Omental fat pad (tissue), 4 donors: ENCODE measurements around the gene SYNGR3. TPM values are rescaled to one million over a fixed set of nuclear protein-coding genes. Genes with fewer than 3 reads are reported as not detected.
A peak's percentile ranks its signal among the peaks of the same experiment; 100 is the strongest.

Experiments
- ATAC-seq: fragments of 150-250 bp; one replicate; pipeline ENCODE4 v1.9.1; 2016; ENCODE audit warnings: mild to moderate bottlenecking, moderate library complexity; ENCODE audit not compliant: low FRiP score
- DNase-seq: peaks from one replicate; pipeline ENCODE4 v3.0.0-alpha.2; 2019; ENCODE audit warnings: low spot score
- CTCF ChIP-seq, 3 donors: fragments of 450-650 bp; IDR thresholded peaks; one replicate each; pipeline ENCODE4 v1.5.1; 2016 to 2017; ENCODE audit warnings: antibody characterized with exemption in 3 of 3, mild to moderate bottlenecking in 3 of 3, moderate library complexity in 2 of 3
- total RNA-seq, 4 donors: library from RNA; depleted of rRNA; stranded (reverse); fragments of >200 nt; gene quantifications; one replicate each; pipeline ENCODE4 v1.1.0, GENCODE V29; 2016

SYNGR3 gene
- total RNA-seq, 4 donors from 2014 or later, result 0.28 to 1.6 TPM; not detected in 2

GRCh38 chr16:1980030-1980769, 9.6 kb upstream of the SYNGR3 start:
- ATAC-seq, result no peak
- no peak for TF ChIP-seq CTCF (IDR thresholded peaks at IDR 0.05)
- DNase-seq, result no peak

- no peak for ATAC-seq
- no peak for DNase-seq
- no peak for TF ChIP-seq CTCF (IDR thresholded peaks at IDR 0.05)
These were observed 9.0 kb upstream of the SYNGR3 start for GRCh38 chr16:1980770-1981087.

- DNase-seq (no peak), ATAC-seq (no peak)
- no peak for TF ChIP-seq CTCF (IDR thresholded peaks at IDR 0.05)
These were observed 8.4 kb upstream of the SYNGR3 start, which contains the start of gene NOXO1 for GRCh38 chr16:1981398-1981836. Gene NOXO1 (minus strand): TSS chr16:1981469. CDS start chr16:1981179, 290 bp downstream.

- ATAC-seq, result no peak
- no peak for DNase-seq
- TF ChIP-seq CTCF (IDR thresholded peaks at IDR 0.05), result no peak
These were observed 7.7 kb upstream of the SYNGR3 start for GRCh38 chr16:1982013-1982433.

GRCh38 chr16:1982991-1983543, 6.7 kb upstream of the SYNGR3 start:
- TF ChIP-seq CTCF (IDR thresholded peaks at IDR 0.05), result no peak

GRCh38 chr16:1983544-1984346, 6.0 kb upstream of the SYNGR3 start, which contains the start of gene GFER:
Gene GFER (plus strand): TSS chr16:1984193. CDS start chr16:1984219, 26 bp downstream.
- no peak for TF ChIP-seq CTCF (IDR thresholded peaks at IDR 0.05)
- peak; percentile 93 for ATAC-seq
- peak; percentile 54 for DNase-seq

More at GRCh38 chr16:1982991-1983543, 6.7 kb upstream of the SYNGR3 start:
- ATAC-seq, result no peak
- no peak for DNase-seq
